Body of pancreas (tissue), 4 donors: ENCODE measurements around the gene ZBTB16. TPM values are rescaled to one million over a fixed set of nuclear protein-coding genes. Genes with fewer than 3 reads are reported as not detected.

Experiments used
- ATAC-seq: fragments of 150-250 bp; one replicate; pipeline ENCODE4 v1.9.1; 2016
- DNase-seq, 4 donors: peaks; one replicate each; pipeline ENCODE4 v3.0.0-alpha.2; 2019
- H3K27ac ChIP-seq, 4 donors: fragments of 200-600 bp; sonication (generic); 1 replicate in 3 of 4; 2 replicates in 1 of 4; pipeline versions ENCODE4 v1.5.1 to v1.6.1; 2016 to 2019; ENCODE audit warnings: mild to moderate bottlenecking in 1 of 4, mixed read lengths in 1 of 4, moderate library complexity in 1 of 4
- H3K27me3 ChIP-seq, 2 donors: fragments of 200-600 bp; sonication (generic); one replicate each; pipeline ENCODE4 v1.6.0; 2016; ENCODE audit warnings: mild to moderate bottlenecking in 1 of 2
- H3K36me3 ChIP-seq, 2 donors: fragments of 200-600 bp; sonication (generic); replicated peaks in 1 of 2; 2 replicates each; pipeline ENCODE4 v1.5.1; 2016; ENCODE audit warnings: low read depth in 2 of 2; ENCODE audit not compliant: insufficient read depth in 1 of 2
- H3K4me1 ChIP-seq: fragments of 200-600 bp; sonication (generic); one replicate; pipeline ENCODE4 v1.6.0; 2016
- H3K4me3 ChIP-seq, 2 donors: fragments of 200-600 bp; sonication (generic); 1 replicate in 1 of 2; 2 replicates in 1 of 2; pipeline ENCODE4 v1.5.1; 2016 to 2019
- H3K9me3 ChIP-seq, 3 donors: fragments of 200-600 bp; sonication (generic); 1 replicate in 2 of 3; 2 replicates in 1 of 3; pipeline ENCODE4 v1.5.1; 2016
- CTCF ChIP-seq, 7 experiments: fragments of 450-650 bp in 4 of 7; fragments of 200-600 bp in 3 of 7; sonication (generic) in 3 of 7; IDR thresholded peaks; one replicate each; pipeline ENCODE4 v1.5.1; 2016 to 2019; ENCODE audit warnings: antibody characterized with exemption in 7 of 7
- POLR2A ChIP-seq, 3 donors: fragments of 450-650 bp; IDR thresholded peaks; one replicate each; pipeline ENCODE4 v1.6.1; 2016; ENCODE audit warnings: antibody characterized with exemption in 3 of 3, mild to moderate bottlenecking in 2 of 3
- WGBS, 2 donors: methylation state at CpG; one replicate each; pipeline ENCODE4 v1.1.5; 2017; 5-methylcytosine and 5-hydroxymethylcytosine counted together
- intact Hi-C: fragments of 100-400 bp; cut with DNase I; formaldehyde crosslinking; loops from one replicate; pipeline ENCODE4 v1.15.1; 2023
- total RNA-seq, 2 donors: library from RNA; depleted of rRNA; stranded (reverse); fragments of >200 nt; gene quantifications; one replicate each; pipeline ENCODE4 v1.1.0, GENCODE V29; 2016

The ZBTB16 gene
- total RNA-seq, 2 donors from 2014 or later, result 96.5 to 150 TPM

GRCh38 chr11:114052160-114052559 lies 7.4 kb upstream of the ZBTB16 start:
- DNase-seq, result no peak
- Histone ChIP-seq H3K4me1 (peaks cover 5% of the 10 kb centered on the region), H3K27ac (no peak overlapping the region), H3K9me3 (no peaks in the 10 kb centered on the region), H3K36me3 (no peaks in the 10 kb centered on the region), H3K27me3 (no peaks in the 10 kb centered on the region), H3K4me3 (no peak overlapping the region)
- intact Hi-C loops, result no loop called here
- no peak for TF ChIP-seq CTCF (IDR thresholded peaks at IDR 0.05)
- TF ChIP-seq POLR2A (IDR thresholded peaks at IDR 0.05), result no peak
- no peak for ATAC-seq
- 78 to 82% methylated on average over 5 of the region's 5 CpGs for WGBS, 2 donors

DNA sequence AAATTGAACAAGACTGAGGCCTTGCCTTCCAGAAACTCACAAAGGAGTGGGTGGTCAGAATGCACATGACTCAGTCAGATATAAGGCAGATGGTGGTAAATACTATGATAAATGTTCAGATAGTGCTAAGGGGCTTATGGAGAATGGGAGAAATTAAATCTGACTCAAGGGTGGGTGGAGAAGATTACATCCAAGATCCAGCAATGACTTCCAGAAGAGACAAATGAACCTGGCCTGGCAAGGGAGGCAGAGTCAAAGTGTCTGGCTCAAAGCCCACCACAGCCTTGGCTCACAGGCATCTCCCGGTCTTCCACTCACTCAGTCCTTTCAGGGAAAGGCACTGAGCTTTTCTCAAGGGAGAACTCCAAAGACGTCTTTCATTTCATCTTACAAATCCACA lies 6.1 kb upstream of the ZBTB16 start:
- Histone ChIP-seq H3K4me1 (peaks cover 14% of the 10 kb centered on the region), H3K4me3 (no peak overlapping the region), H3K36me3 (no peaks in the 10 kb centered on the region), H3K27me3 (no peaks in the 10 kb centered on the region), H3K9me3 (no peaks in the 10 kb centered on the region), H3K27ac (no peak overlapping the region)
- TF ChIP-seq POLR2A (IDR thresholded peaks at IDR 0.05) (no peak), CTCF (IDR thresholded peaks at IDR 0.05) (no peak)
- DNase-seq (no peak), ATAC-seq (no peak)
- WGBS, 2 donors, result 76 to 89% methylated on average over 2 of the region's 2 CpGs
- intact Hi-C loops, result no loop called here

GRCh38 chr11:114054806-114055205 lies 4.7 kb upstream of the ZBTB16 start:
- TF ChIP-seq CTCF (IDR thresholded peaks at IDR 0.05) (no peak), POLR2A (IDR thresholded peaks at IDR 0.05) (no peak)
- no peak overlapping the region for H3K4me3 ChIP-seq
- H3K4me1 ChIP-seq, result peaks cover 21% of the 10 kb centered on the region
- no peak for DNase-seq
- H3K27me3 ChIP-seq, result no peaks in the 10 kb centered on the region
- ATAC-seq, result no peak
- H3K36me3 ChIP-seq, result no peaks in the 10 kb centered on the region
- intact Hi-C loops, result no loop called here
- no peaks in the 10 kb centered on the region for H3K9me3 ChIP-seq
- WGBS, 2 donors, result 74 to 76% methylated on average over 3 of the region's 3 CpGs
- H3K27ac ChIP-seq, result no peak overlapping the region

DNA sequence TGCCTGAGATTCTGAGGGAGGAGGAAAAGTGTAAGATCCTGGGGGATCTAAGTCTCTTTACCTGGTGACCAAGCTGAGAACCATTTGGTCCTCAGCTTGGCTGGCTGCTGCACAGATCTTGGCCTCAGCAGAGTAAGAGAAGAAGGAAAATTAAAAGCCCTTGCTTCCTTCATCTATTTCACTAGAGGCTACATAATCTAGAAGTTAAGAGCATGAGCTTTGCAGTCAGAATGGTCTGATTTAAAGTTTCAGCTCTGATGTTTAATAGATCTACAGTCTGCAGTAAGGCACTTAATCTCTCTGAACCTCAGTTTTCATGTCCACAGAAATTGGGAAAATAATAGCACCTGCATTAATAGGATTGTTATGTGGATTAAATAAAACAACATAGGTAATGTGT lies 3.1 kb upstream of the ZBTB16 start:
- intact Hi-C loops, result no loop called here
- H3K27ac ChIP-seq, result no peak overlapping the region

More for the DNA sequence above, 3.1 kb upstream of the ZBTB16 start:
- Histone ChIP-seq H3K4me3 (no peak overlapping the region), H3K4me1 (peaks cover 21% of the 10 kb centered on the region), H3K36me3 (no peaks in the 10 kb centered on the region), H3K27me3 (no peaks in the 10 kb centered on the region), H3K9me3 (no peaks in the 10 kb centered on the region)
- ATAC-seq, result no peak
- TF ChIP-seq POLR2A (IDR thresholded peaks at IDR 0.05) (no peak), CTCF (IDR thresholded peaks at IDR 0.05) (no peak)
- DNase-seq, result no peak
